H54 (cell line): Measurements from ENCODE around the gene FKBP1A.

Source experiments
- DNase-seq: peaks from one replicate; pipeline ENCODE4 v3.0.0; 2011; ENCODE audit warnings: low spot score, mixed read lengths; ENCODE audit not compliant: insufficient read length
- FAIRE-seq: peaks from 3 replicates; lab custom pipeline; 2011; peaks lifted over from hg19 to GRCh38; lab: Jason Lieb, UNC
- POLR2A ChIP-seq: IDR thresholded peaks from 2 replicates; pipeline ENCODE4 v1.6.1; 2011; ENCODE audit warnings: low read depth, mild to moderate bottlenecking, low read length

FKBP1A gene

GRCh38 chr20:1320902-1321653, 71.8 kb downstream of the FKBP1A start:
- no peak for FAIRE-seq
- no peak for TF ChIP-seq POLR2A
- no peak for DNase-seq

- FAIRE-seq (no peak), DNase-seq (no peak)
- TF ChIP-seq POLR2A = no peak
Measured at GRCh38 chr20:1320016-1320415, 72.8 kb downstream of the FKBP1A start.

GRCh38 chr20:1319462-1319861, 73.4 kb downstream of the FKBP1A start:
- no peak for TF ChIP-seq POLR2A
- FAIRE-seq = no peak

GRCh38 chr20:1319051-1319450, 73.8 kb downstream of the FKBP1A start:
- no peak for TF ChIP-seq POLR2A
- FAIRE-seq (no peak), DNase-seq (no peak)

More at GRCh38 chr20:1319462-1319861, 73.4 kb downstream of the FKBP1A start:
- no peak for DNase-seq
